GM21360 (cell line): ENCODE results near the gene AP1M2.
"Not testable (repeated sequence)": the region's sequence is repeated elsewhere in the genome, so short reads cannot be mapped to it uniquely, and the experiment has no call there.

Source experiments
- ATAC-seq: cut with Tn5 transposase; IDR thresholded peaks from one replicate; pipeline ENCODE4 v1.9.1; 2021; ENCODE audit warnings: mild to moderate bottlenecking, moderate library complexity; ENCODE audit not compliant: unreplicated experiment

Gene AP1M2

GRCh38 chr19:10543420-10544241, 43.5 kb downstream of the AP1M2 start, which contains the start of gene ATG4D:
Gene ATG4D, plus strand, starts transcription at chr19:10543904. Its CDS starts 187 bp downstream, at chr19:10544091.
- ATAC-seq, result peak; percentile 50

GRCh38 chr19:10543059-10543419, 44.1 kb downstream of the AP1M2 start:
- ATAC-seq, result no peak

- ATAC-seq, result not testable (repeated sequence)
These were observed 48.1 kb downstream of the AP1M2 start for GRCh38 chr19:10539016-10539415.

- no peak for ATAC-seq
These were observed 48.7 kb downstream of the AP1M2 start for GRCh38 chr19:10538204-10538983.

- ATAC-seq, result no peak
These were observed 49.4 kb downstream of the AP1M2 start for GRCh38 chr19:10537668-10538067.

- ATAC-seq, result no peak
These were observed 51.5 kb downstream of the AP1M2 start for GRCh38 chr19:10535613-10536012.

- no peak for ATAC-seq
These were observed 53.3 kb downstream of the AP1M2 start for GRCh38 chr19:10533646-10534386.

GRCh38 chr19:10532457-10532856, 54.7 kb downstream of the AP1M2 start:
- no peak for ATAC-seq

- not testable (repeated sequence) for ATAC-seq
These were observed 60.2 kb downstream of the AP1M2 start for GRCh38 chr19:10526887-10527286.

- ATAC-seq, result no peak
These were observed 61.5 kb downstream of the AP1M2 start for GRCh38 chr19:10525636-10526035.

- no peak for ATAC-seq
These were observed 63.9 kb downstream of the AP1M2 start for GRCh38 chr19:10523135-10523636.
